ENCODE results near the gene SLIT1.

- no peak for TF ChIP-seq POLR2A (IDR thresholded peaks at IDR 0.05)
- TF ChIP-seq CTCF (IDR thresholded peaks at IDR 0.05), result no peak
These were observed 31.5 kb upstream of the SLIT1 start for GRCh38 chr10:97217299-97217698.
